ENCODE data around the gene MAGI1.

The MAGI1 gene

GRCh38 chr3:65972765-65973164, 66.0 kb downstream of the MAGI1 start:
- DNase-seq (ENCODE audit: low read depth in 2 of 2), result no peak

GRCh38 chr3:65971293-65972252, 67.1 kb downstream of the MAGI1 start:
- DNase-seq (ENCODE audit: low read depth in 2 of 2), result no peak

- DNase-seq (ENCODE audit: low read depth in 2 of 2), result no peak
Measured at GRCh38 chr3:65968996-65969395, 69.7 kb downstream of the MAGI1 start.

- DNase-seq (ENCODE audit: low read depth in 2 of 2), result no peak
Measured at GRCh38 chr3:65967451-65967850, 71.3 kb downstream of the MAGI1 start.

- DNase-seq (ENCODE audit: low read depth in 2 of 2), result no peak
Measured at GRCh38 chr3:65964838-65965237, 73.9 kb downstream of the MAGI1 start.

GRCh38 chr3:65963787-65964677, 74.7 kb downstream of the MAGI1 start:
- no peak for DNase-seq (ENCODE audit: low read depth in 2 of 2)

- DNase-seq (ENCODE audit: low read depth in 2 of 2), result no peak
Measured at GRCh38 chr3:65961733-65962132, 77.0 kb downstream of the MAGI1 start.

GRCh38 chr3:65961128-65961527, 77.6 kb downstream of the MAGI1 start:
- DNase-seq (ENCODE audit: low read depth in 2 of 2), result no peak

- no peak for DNase-seq (ENCODE audit: low read depth in 2 of 2)
Measured at GRCh38 chr3:65960087-65960486, 78.6 kb downstream of the MAGI1 start.

- DNase-seq (ENCODE audit: low read depth in 2 of 2), result no peak
Measured at GRCh38 chr3:65958216-65958615, 80.5 kb downstream of the MAGI1 start.

GRCh38 chr3:65955792-65956477, 82.8 kb downstream of the MAGI1 start:
- DNase-seq (ENCODE audit: low read depth in 2 of 2), result no peak

- DNase-seq (ENCODE audit: low read depth in 2 of 2), result no peak
Measured at GRCh38 chr3:65953881-65954733, 84.6 kb downstream of the MAGI1 start.

GRCh38 chr3:65953301-65953812, 85.4 kb downstream of the MAGI1 start:
- no peak for DNase-seq (ENCODE audit: low read depth in 2 of 2)

- DNase-seq (ENCODE audit: low read depth in 2 of 2), result no peak
Measured at GRCh38 chr3:65952842-65953241, 85.9 kb downstream of the MAGI1 start.

- no peak for DNase-seq (ENCODE audit: low read depth in 2 of 2)
Measured at GRCh38 chr3:65951836-65952505, 86.7 kb downstream of the MAGI1 start.

- DNase-seq (ENCODE audit: low read depth in 2 of 2), result no peak
Measured at GRCh38 chr3:65950340-65951326, 88.1 kb downstream of the MAGI1 start.

GRCh38 chr3:65948841-65949573, 89.7 kb downstream of the MAGI1 start:
- DNase-seq (ENCODE audit: low read depth in 2 of 2), result no peak

GRCh38 chr3:65946438-65946837, 92.3 kb downstream of the MAGI1 start:
- DNase-seq (ENCODE audit: low read depth in 2 of 2), result no peak

Measured in stimulated activated CD8-positive, alpha-beta memory T cell treated with anti-CD3 and anti-CD28 coated beads, Interleukin-2, amount 100 ng/mL, for 1 hour (primary cell).